ENCODE data around the gene NOB1. TPM values are rescaled to one million over a fixed set of nuclear protein-coding genes. Genes with fewer than 3 reads are reported as not detected.

The NOB1 gene
- total and polyA plus RNA-seq, 9 of the 15 experiments (the other 6 are each of a cell fraction or from before 2014, with no cell fraction given): 42.4 to 148 (median 116) TPM

GRCh38 chr16:69726313-69727060 lies 28.2 kb downstream of the NOB1 start, which contains the start of gene NQO1 (continued):
- TF ChIP-seq ZBTB40 (IDR thresholded peaks at IDR 0.05): peak; percentile 50; the same call in 1 of the 2 replicates
- no peak for TF ChIP-seq ZBTB40 (CRISPR knock-in tag; IDR thresholded peaks at IDR 0.05)
- no peak for TF ChIP-seq NR4A1 (CRISPR knock-in tag; IDR thresholded peaks at IDR 0.05)
- TF ChIP-seq NR4A1 (tag; IDR thresholded peaks at IDR 0.05): peak; percentile 61; the same call in 1 of the 2 replicates
- peak; percentile 68 for TF ChIP-seq PRPF4 (IDR thresholded peaks at IDR 0.05; ENCODE audit: insufficient read depth, low read depth, low read length, poor library complexity, severe bottlenecking)
- peak; percentile 86; the same call in 1 of the 2 replicates for TF ChIP-seq ESRRA (IDR thresholded peaks at IDR 0.05; ENCODE audit: borderline replicate concordance, low read depth)
- TF ChIP-seq ARNT (IDR thresholded peaks at IDR 0.05): peak in 1 of 2 experiments; percentile 67; a peak in 3 of 4 replicates
- TF ChIP-seq NFIX (CRISPR knock-in tag; IDR thresholded peaks at IDR 0.05; ENCODE audit: low read depth): no peak
- peak; percentile 53; the same call in 1 of the 2 replicates for TF ChIP-seq PML (IDR thresholded peaks at IDR 0.05; ENCODE audit: low read length)
- TF ChIP-seq, protein P1, sequence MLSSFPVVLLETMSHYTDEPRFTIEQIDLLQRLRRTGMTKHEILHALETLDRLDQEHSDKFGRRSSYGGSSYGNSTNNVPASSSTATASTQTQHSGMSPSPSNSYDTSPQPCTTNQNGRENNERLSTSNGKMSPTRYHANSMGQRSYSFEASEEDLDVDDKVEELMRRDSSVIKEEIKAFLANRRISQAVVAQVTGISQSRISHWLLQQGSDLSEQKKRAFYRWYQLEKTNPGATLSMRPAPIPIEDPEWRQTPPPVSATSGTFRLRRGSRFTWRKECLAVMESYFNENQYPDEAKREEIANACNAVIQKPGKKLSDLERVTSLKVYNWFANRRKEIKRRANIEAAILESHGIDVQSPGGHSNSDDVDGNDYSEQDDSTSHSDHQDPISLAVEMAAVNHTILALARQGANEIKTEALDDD (IDR thresholded peaks at IDR 0.05): 0 out of 2 replicates have a peak, but pooled peaks have one; percentile 6
- peak; percentile 99 for TF ChIP-seq C11orf30 (IDR thresholded peaks at IDR 0.05; ENCODE audit: low read depth)
- TF ChIP-seq MYC (IDR thresholded peaks at IDR 0.05; ENCODE audit: low read depth, low read length): peak; percentile 89
- TF ChIP-seq MYC (CRISPR knock-in tag; IDR thresholded peaks at IDR 0.05; ENCODE audit: borderline replicate concordance, low read depth): no peak
- TF ChIP-seq CREB1 (IDR thresholded peaks at IDR 0.05): peak; percentile 49; the same call in 1 of the 2 replicates
- peak; percentile 56; the same call in 1 of the 2 replicates for TF ChIP-seq CREB1 (CRISPR knock-in tag; IDR thresholded peaks at IDR 0.05)
- TF ChIP-seq SMAD1 (IDR thresholded peaks at IDR 0.05; ENCODE audit: low read depth, low read length, partially characterized antibody): peak; percentile 55
- peak; percentile 53 for TF ChIP-seq SOX6 (IDR thresholded peaks at IDR 0.05)
- peak; percentile 31; the same call in 1 of the 2 replicates for TF ChIP-seq MTA2 (IDR thresholded peaks at IDR 0.05; ENCODE audit: low read depth)
- TF ChIP-seq NR2C2 (CRISPR knock-in tag; IDR thresholded peaks at IDR 0.05): no peak
- TF ChIP-seq NR2C2 (tag; IDR thresholded peaks at IDR 0.05): 0 out of 2 replicates have a peak, but pooled peaks have one; percentile 52

Measured in K562 (cell line).